Neural progenitor cell (in vitro differentiated cells): Measurements from ENCODE around the gene TENT5C.

ENCODE experiments used
- EZH2 ChIP-seq: fragments of 200-600 bp; sonication (generic); IDR thresholded peaks from 2 replicates; pipeline ENCODE4 v1.6.1; 2017; ENCODE audit warnings: antibody characterized with exemption, mild to moderate bottlenecking, moderate library complexity
- EZH2phosphoT487 ChIP-seq: fragments of 200-600 bp; sonication (generic); IDR thresholded peaks from 2 replicates; pipeline ENCODE4 v1.6.1; 2017; ENCODE audit warnings: antibody characterized with exemption
- TF ChIP-seq, protein P1 (sequence below): fragments of 200-600 bp; sonication (generic); IDR thresholded peaks from 2 replicates; pipeline ENCODE4 v1.5.1; 2017; ENCODE audit warnings: antibody characterized with exemption, mild to moderate bottlenecking

DNA sequence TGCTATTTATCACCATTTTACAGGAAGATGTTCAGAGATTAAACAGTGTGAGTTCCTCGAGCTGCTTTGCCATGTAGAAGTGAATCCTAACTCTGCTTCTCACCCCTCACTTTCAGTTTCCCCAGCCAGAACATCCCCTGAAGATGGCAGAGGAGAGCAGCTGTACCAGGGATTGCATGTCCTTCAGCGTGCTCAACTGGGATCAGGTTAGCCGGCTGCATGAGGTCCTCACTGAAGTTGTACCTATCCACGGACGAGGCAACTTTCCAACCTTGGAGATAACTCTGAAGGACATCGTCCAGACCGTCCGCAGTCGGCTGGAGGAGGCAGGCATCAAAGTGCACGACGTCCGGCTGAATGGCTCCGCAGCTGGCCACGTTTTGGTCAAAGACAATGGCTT, 16.9 kb downstream of the TENT5C start:
- TF ChIP-seq, protein P1, sequence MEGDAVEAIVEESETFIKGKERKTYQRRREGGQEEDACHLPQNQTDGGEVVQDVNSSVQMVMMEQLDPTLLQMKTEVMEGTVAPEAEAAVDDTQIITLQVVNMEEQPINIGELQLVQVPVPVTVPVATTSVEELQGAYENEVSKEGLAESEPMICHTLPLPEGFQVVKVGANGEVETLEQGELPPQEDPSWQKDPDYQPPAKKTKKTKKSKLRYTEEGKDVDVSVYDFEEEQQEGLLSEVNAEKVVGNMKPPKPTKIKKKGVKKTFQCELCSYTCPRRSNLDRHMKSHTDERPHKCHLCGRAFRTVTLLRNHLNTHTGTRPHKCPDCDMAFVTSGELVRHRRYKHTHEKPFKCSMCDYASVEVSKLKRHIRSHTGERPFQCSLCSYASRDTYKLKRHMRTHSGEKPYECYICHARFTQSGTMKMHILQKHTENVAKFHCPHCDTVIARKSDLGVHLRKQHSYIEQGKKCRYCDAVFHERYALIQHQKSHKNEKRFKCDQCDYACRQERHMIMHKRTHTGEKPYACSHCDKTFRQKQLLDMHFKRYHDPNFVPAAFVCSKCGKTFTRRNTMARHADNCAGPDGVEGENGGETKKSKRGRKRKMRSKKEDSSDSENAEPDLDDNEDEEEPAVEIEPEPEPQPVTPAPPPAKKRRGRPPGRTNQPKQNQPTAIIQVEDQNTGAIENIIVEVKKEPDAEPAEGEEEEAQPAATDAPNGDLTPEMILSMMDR = no peak
- TF ChIP-seq EZH2 (no peak), EZH2phosphoT487 (no peak)
